Neural cell (in vitro differentiated cells): Measurements from ENCODE around the gene HAS3. TPM values are rescaled to one million over a fixed set of nuclear protein-coding genes. Genes with fewer than 3 reads are reported as not detected.

ENCODE experiments used
- H2AFZ ChIP-seq: fragments of 200-600, 300-800 bp; sonication (generic), shearing (Covaris generic); 2 replicates; pipeline ENCODE4 v1.6.0; 2014; ENCODE audit warnings: low read depth, mild to moderate bottlenecking, antibody characterized with exemption, low read length, moderate library complexity
- H3F3A ChIP-seq: fragments of 200-600 bp; shearing (Covaris generic); 2 replicates; pipeline ENCODE4 v1.6.1; 2016; ENCODE audit warnings: mild to moderate bottlenecking, moderate library complexity, mixed read lengths, antibody characterized with exemption, low read length; ENCODE audit not compliant: insufficient read depth, poor library complexity, severe bottlenecking
- H3K27ac ChIP-seq: fragments of 200-600, 300-800 bp; sonication (generic), shearing (Covaris generic); 2 replicates; pipeline ENCODE4 v1.5.1; 2014; ENCODE audit warnings: mild to moderate bottlenecking, low read length, moderate library complexity
- H3K27me3 ChIP-seq: fragments of 300-800, 200-600 bp; sonication (generic), shearing (Covaris generic); 2 replicates; pipeline ENCODE4 v1.6.0; 2014; ENCODE audit warnings: mild to moderate bottlenecking, low read depth, low read length, moderate library complexity; ENCODE audit not compliant: insufficient read depth
- H3K36me3 ChIP-seq: fragments of 300-800, 200-600 bp; sonication (generic), shearing (Covaris generic); 2 replicates; pipeline ENCODE4 v1.5.1; 2014; ENCODE audit warnings: mild to moderate bottlenecking, antibody characterized with exemption, low read length, moderate library complexity; ENCODE audit not compliant: insufficient read depth
- H3K4me2 ChIP-seq: fragments of 300-800, 200-600 bp; sonication (generic), shearing (Covaris generic); 2 replicates; pipeline ENCODE4 v1.6.0; 2014; ENCODE audit warnings: mild to moderate bottlenecking, low read length
- H3K4me3 ChIP-seq: fragments of 300-800, 200-600 bp; sonication (generic), shearing (Covaris generic); 2 replicates; pipeline ENCODE4 v1.5.1; 2014; ENCODE audit warnings: mild to moderate bottlenecking, low read length, moderate library complexity
- H3K79me2 ChIP-seq: fragments of 200-600 bp; shearing (Covaris generic); replicated peaks from 2 replicates; pipeline ENCODE4 v1.6.0; 2014; ENCODE audit warnings: mild to moderate bottlenecking, low read length, moderate library complexity; ENCODE audit not compliant: insufficient read depth
- H3K9ac ChIP-seq: fragments of 300-800, 200-600 bp; sonication (generic), shearing (Covaris generic); 2 replicates; pipeline ENCODE4 v1.6.1; 2016; ENCODE audit warnings: mild to moderate bottlenecking, low read length, mixed read lengths
- H3K9me2 ChIP-seq: fragments of 200-600 bp; shearing (Covaris generic); 2 replicates; pipeline ENCODE4 v1.6.1; 2016; ENCODE audit warnings: mild to moderate bottlenecking, low read length, mixed read lengths; ENCODE audit not compliant: insufficient read depth
- H3K9me3 ChIP-seq: fragments of 200-600, 300-800 bp; sonication (generic), shearing (Covaris generic); 2 replicates; pipeline ENCODE4 v1.6.1; 2016; ENCODE audit warnings: mild to moderate bottlenecking, mixed run types, low read length, moderate library complexity, mixed read lengths
- H4K20me1 ChIP-seq: fragments of 200-600 bp; shearing (Covaris generic); 2 replicates; pipeline ENCODE4 v1.6.1; 2016; ENCODE audit warnings: mild to moderate bottlenecking, mixed run types; ENCODE audit not compliant: insufficient read depth
- CTCF ChIP-seq: fragments of 450-650 bp; IDR thresholded peaks from 2 replicates; pipeline ENCODE4 v1.5.1; 2014; ENCODE audit warnings: antibody characterized with exemption, mild to moderate bottlenecking, moderate library complexity; ENCODE audit not compliant: poor library complexity, severe bottlenecking
- EP300 ChIP-seq: fragments of 450-650 bp; conservative IDR thresholded peaks from 2 replicates; pipeline ENCODE4 v1.6.1; 2014; ENCODE audit warnings: antibody characterized with exemption, mild to moderate bottlenecking, moderate library complexity; ENCODE audit not compliant: poor library complexity, severe bottlenecking
- EZH2 ChIP-seq: fragments of 200-600, 300-800 bp; shearing (Covaris generic), sonication (generic); IDR thresholded peaks from 2 replicates; pipeline ENCODE4 v1.6.1; 2014; ENCODE audit warnings: antibody characterized with exemption, low read length, borderline replicate concordance, mild to moderate bottlenecking; ENCODE audit not compliant: insufficient read depth, poor library complexity, severe bottlenecking
- MXI1 ChIP-seq: fragments of 450-650 bp; conservative IDR thresholded peaks from 2 replicates; pipeline ENCODE4 v1.6.1; 2014; ENCODE audit warnings: antibody characterized with exemption, mild to moderate bottlenecking; ENCODE audit not compliant: poor library complexity, severe bottlenecking
- RAD21 ChIP-seq: fragments of 450-650 bp; conservative IDR thresholded peaks from 2 replicates; pipeline ENCODE4 v1.6.1; 2014; ENCODE audit warnings: antibody characterized with exemption, mild to moderate bottlenecking, moderate library complexity
- REST ChIP-seq: IDR thresholded peaks from 2 replicates; pipeline ENCODE4 v1.6.1; 2012; ENCODE audit warnings: borderline replicate concordance
- SMC3 ChIP-seq: fragments of 450-650 bp; conservative IDR thresholded peaks from 2 replicates; pipeline ENCODE4 v1.6.1; 2014; ENCODE audit warnings: antibody characterized with exemption, mild to moderate bottlenecking, moderate library complexity; ENCODE audit not compliant: poor library complexity
- TAF1 ChIP-seq: IDR thresholded peaks from 2 replicates; pipeline ENCODE4 v1.6.1; 2012; ENCODE audit warnings: low read depth
- polyA plus RNA-seq: library from polyadenylated mRNA; depleted of rRNA; stranded (reverse); fragments of >200 nt; gene quantifications from 2 replicates; pipeline ENCODE4 v1.2.3, GENCODE V29; 2014

The HAS3 gene
- polyA plus RNA-seq, 1 donor from 2014 or later = 12.5 TPM

GRCh38 chr16:69078073-69078472 is 27.4 kb upstream of the HAS3 start:
- Histone ChIP-seq H2AFZ (no peak overlapping the region), H3K4me2 (no peak overlapping the region), H3K79me2 (no peaks in the 10 kb centered on the region), H3K9ac (no peak overlapping the region), H3K9me2 (no peaks in the 10 kb centered on the region), H4K20me1 (no peaks in the 10 kb centered on the region), H3K4me3 (no peak overlapping the region), H3K27me3 (no peaks in the 10 kb centered on the region), H3F3A (no peaks in the 10 kb centered on the region), H3K36me3 (no peaks in the 10 kb centered on the region), H3K9me3 (no peaks in the 10 kb centered on the region), H3K27ac (no peak overlapping the region)
- no peak for TF ChIP-seq MXI1
- no peak for TF ChIP-seq EP300
- no peak for TF ChIP-seq EZH2
- no peak for TF ChIP-seq TAF1
- no peak for TF ChIP-seq CTCF
- no peak for TF ChIP-seq SMC3

- Histone ChIP-seq H3K27ac (no peak overlapping the region), H3K9me2 (no peaks in the 10 kb centered on the region), H4K20me1 (no peaks in the 10 kb centered on the region), H2AFZ (no peak overlapping the region), H3K4me2 (no peak overlapping the region), H3F3A (no peaks in the 10 kb centered on the region), H3K36me3 (no peaks in the 10 kb centered on the region), H3K4me3 (no peak overlapping the region), H3K79me2 (no peaks in the 10 kb centered on the region), H3K27me3 (no peaks in the 10 kb centered on the region), H3K9me3 (no peaks in the 10 kb centered on the region), H3K9ac (no peak overlapping the region)
- TF ChIP-seq EZH2 = no peak
- TF ChIP-seq MXI1 = no peak
- no peak for TF ChIP-seq TAF1
- TF ChIP-seq REST = no peak
- TF ChIP-seq RAD21 = no peak
- TF ChIP-seq EP300 = no peak
- no peak for TF ChIP-seq CTCF
Measured at GRCh38 chr16:69079697-69080096, 25.8 kb upstream of the HAS3 start.
